Smooth muscle cell (in vitro differentiated cells): ENCODE data around the gene LDHA. TPM values are rescaled to one million over a fixed set of nuclear protein-coding genes. Genes with fewer than 3 reads are reported as not detected.

Experiments used
- DNase-seq: peaks from one replicate; lab custom pipeline; 2025; ENCODE audit not compliant: unreplicated experiment; lab: John Stamatoyannopoulos, UW
- H2AFZ ChIP-seq: fragments of 200-600 bp; sonication (generic); 2 replicates; pipeline ENCODE4 v1.6.0; 2016; ENCODE audit warnings: antibody characterized with exemption, low read depth, mild to moderate bottlenecking
- H3F3A ChIP-seq: fragments of 200-600 bp; sonication (generic); 2 replicates; pipeline ENCODE4 v1.6.0; 2017; ENCODE audit warnings: antibody characterized with exemption, low read depth
- H3K27ac ChIP-seq: fragments of 200-600 bp; sonication (generic); 2 replicates; pipeline ENCODE4 v1.5.1; 2016; ENCODE audit warnings: low read depth, mild to moderate bottlenecking
- H3K27me3 ChIP-seq: fragments of 200-600 bp; sonication (generic); 2 replicates; pipeline ENCODE4 v1.6.1; 2016; ENCODE audit warnings: low read depth, mild to moderate bottlenecking
- H3K36me3 ChIP-seq: fragments of 200-600 bp; sonication (generic); 2 replicates; pipeline ENCODE4 v1.5.1; 2016; ENCODE audit warnings: low read depth
- H3K4me1 ChIP-seq: fragments of 200-600 bp; sonication (generic); 2 replicates; pipeline ENCODE4 v1.5.1; 2016; ENCODE audit warnings: low read depth
- H3K4me2 ChIP-seq: fragments of 200-600 bp; sonication (generic); 2 replicates; pipeline ENCODE4 v1.6.0; 2016; ENCODE audit warnings: mild to moderate bottlenecking
- H3K4me3 ChIP-seq: fragments of 200-600 bp; sonication (generic); 2 replicates; pipeline ENCODE4 v1.5.1; 2016; ENCODE audit warnings: mild to moderate bottlenecking
- H3K79me2 ChIP-seq: fragments of 200-600 bp; sonication (generic); 2 replicates; pipeline ENCODE4 v1.6.0; 2016; ENCODE audit warnings: low read depth, mild to moderate bottlenecking
- H3K9ac ChIP-seq: fragments of 200-600 bp; sonication (generic); 2 replicates; pipeline ENCODE4 v1.6.0; 2016; ENCODE audit warnings: low read depth
- H3K9me3 ChIP-seq: fragments of 200-600 bp; sonication (generic); replicated peaks from 2 replicates; pipeline ENCODE4 v1.5.1; 2016; ENCODE audit warnings: low read depth
- H4K20me1 ChIP-seq: fragments of 200-600 bp; sonication (generic); 2 replicates; pipeline ENCODE4 v1.6.0; 2016; ENCODE audit warnings: low read depth
- CTCF ChIP-seq: fragments of 200-600 bp; sonication (generic); IDR thresholded peaks from 2 replicates; pipeline ENCODE4 v1.5.1; 2017; ENCODE audit warnings: borderline replicate concordance, mild to moderate bottlenecking, antibody characterized with exemption; ENCODE audit not compliant: insufficient read depth, poor library complexity, severe bottlenecking
- WGBS: methylation state at CpG from one replicate; pipeline ENCODE4 v1.1.7; 2016; ENCODE audit warnings: low lambda C conversion rate; 5-methylcytosine and 5-hydroxymethylcytosine counted together
- polyA plus RNA-seq: library from polyadenylated mRNA; unstranded; fragments of >200 nt; fragmentation: Nextera tagmentation; extraction: Ambion mirVana; gene quantifications from 2 replicates; pipeline ENCODE4 v1.2.1, GENCODE V29; 2016
- total RNA-seq: library from RNA; depleted of rRNA; stranded (reverse); fragments of >200 nt; gene quantifications from 2 replicates; pipeline ENCODE4 v1.2.3, GENCODE V29; 2014

Gene LDHA
- total and polyA plus RNA-seq, 2 experiments from 2014 or later, result 1,106 to 2,158 TPM

- no peaks in the 10 kb centered on the region for H3K27me3 ChIP-seq
- H3K79me2 ChIP-seq, result no peaks in the 10 kb centered on the region
- H2AFZ ChIP-seq, result no peak overlapping the region
- H3K4me1 ChIP-seq, result no peaks in the 10 kb centered on the region
- no peak overlapping the region for H3K27ac ChIP-seq
- DNase-seq, result no peak
- peaks cover 7% of the 10 kb centered on the region for H3F3A ChIP-seq
- H3K9me3 ChIP-seq, result no peaks in the 10 kb centered on the region
- WGBS, result 71% methylated on average over 2 of the region's 2 CpGs
- no peak for TF ChIP-seq CTCF
- H3K36me3 ChIP-seq, result peaks cover 10% of the 10 kb centered on the region
- H3K4me2 ChIP-seq, result no peak overlapping the region
- no peak overlapping the region for H3K4me3 ChIP-seq
- no peak overlapping the region for H3K9ac ChIP-seq
- H4K20me1 ChIP-seq, result no peaks in the 10 kb centered on the region
These were observed 23.1 kb upstream of the LDHA start for GRCh38 chr11:18371279-18371678.

- no peaks in the 10 kb centered on the region for H4K20me1 ChIP-seq
- no peak for DNase-seq
- H3K4me3 ChIP-seq, result no peak overlapping the region
- H3K27ac ChIP-seq, result no peak overlapping the region
- H3K4me1 ChIP-seq, result no peaks in the 10 kb centered on the region
- WGBS, result 93% methylated on average over 2 of the region's 2 CpGs
- peaks cover 3% of the 10 kb centered on the region for H3F3A ChIP-seq
- H3K36me3 ChIP-seq, result peaks cover under 1% of the 10 kb centered on the region
- no peak overlapping the region for H3K9ac ChIP-seq
- no peak overlapping the region for H2AFZ ChIP-seq
- H3K79me2 ChIP-seq, result no peaks in the 10 kb centered on the region
- no peak overlapping the region for H3K4me2 ChIP-seq
- no peaks in the 10 kb centered on the region for H3K9me3 ChIP-seq
- no peaks in the 10 kb centered on the region for H3K27me3 ChIP-seq
- no peak for TF ChIP-seq CTCF
These were observed 22.2 kb upstream of the LDHA start for GRCh38 chr11:18372201-18372600.

GRCh38 chr11:18374956-18375355 lies 19.4 kb upstream of the LDHA start:
- Histone ChIP-seq H4K20me1 (no peaks in the 10 kb centered on the region), H3K9me3 (no peaks in the 10 kb centered on the region), H3K9ac (no peak overlapping the region), H3K4me3 (no peak overlapping the region), H3F3A (no peaks in the 10 kb centered on the region), H2AFZ (no peak overlapping the region), H3K4me1 (no peaks in the 10 kb centered on the region), H3K27ac (no peak overlapping the region), H3K27me3 (no peaks in the 10 kb centered on the region), H3K36me3 (no peaks in the 10 kb centered on the region), H3K4me2 (no peak overlapping the region), H3K79me2 (no peaks in the 10 kb centered on the region)
- no peak for DNase-seq
- no peak for TF ChIP-seq CTCF
- 98% methylated on average over 2 of the region's 2 CpGs for WGBS

- Histone ChIP-seq H3K27me3 (no peaks in the 10 kb centered on the region), H3K4me2 (no peak overlapping the region), H3K4me1 (no peaks in the 10 kb centered on the region), H4K20me1 (no peaks in the 10 kb centered on the region), H3K4me3 (no peak overlapping the region), H3F3A (no peaks in the 10 kb centered on the region), H2AFZ (no peak overlapping the region), H3K9ac (no peak overlapping the region), H3K79me2 (no peaks in the 10 kb centered on the region), H3K36me3 (no peaks in the 10 kb centered on the region), H3K27ac (no peak overlapping the region), H3K9me3 (no peaks in the 10 kb centered on the region)
- 87% methylated on average over 1 of the region's 1 CpG for WGBS
- TF ChIP-seq CTCF, result no peak
- DNase-seq, result no peak
These were observed 18.4 kb upstream of the LDHA start for GRCh38 chr11:18375941-18376340.
